Kasumi-1 (cell line): ENCODE measurements around the gene BARHL2.

Experiments used
- DNase-seq, 2 experiments: peaks; one replicate each; lab custom pipeline; 2025; lab: John Stamatoyannopoulos, UW

Gene BARHL2

GRCh38 chr1:90710579-90711536 lies 6.2 kb downstream of the BARHL2 start:
- DNase-seq, result no peak

- no peak for DNase-seq
These were observed 7.6 kb downstream of the BARHL2 start for GRCh38 chr1:90709535-90709934.

DNA sequence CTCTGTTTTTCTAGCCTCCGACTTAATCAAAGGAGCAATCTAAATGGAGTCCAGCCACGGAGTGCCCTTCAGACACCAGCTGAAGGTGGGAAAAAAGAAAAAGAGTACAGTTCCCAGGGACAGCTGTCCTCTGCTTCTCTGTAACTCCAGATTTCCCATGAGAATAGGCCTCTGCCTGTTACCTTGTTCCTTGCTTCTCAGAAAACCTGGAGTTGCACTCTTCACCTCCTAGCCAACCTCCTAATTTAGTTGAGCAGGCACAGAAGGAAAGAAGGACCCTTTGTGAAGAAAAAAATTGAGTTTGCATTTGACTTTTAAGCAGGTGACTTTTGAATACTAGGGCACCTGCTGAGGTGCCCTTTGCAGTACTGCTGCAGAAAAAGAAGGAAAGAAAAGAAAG lies 8.3 kb downstream of the BARHL2 start:
- no peak for DNase-seq

DNA sequence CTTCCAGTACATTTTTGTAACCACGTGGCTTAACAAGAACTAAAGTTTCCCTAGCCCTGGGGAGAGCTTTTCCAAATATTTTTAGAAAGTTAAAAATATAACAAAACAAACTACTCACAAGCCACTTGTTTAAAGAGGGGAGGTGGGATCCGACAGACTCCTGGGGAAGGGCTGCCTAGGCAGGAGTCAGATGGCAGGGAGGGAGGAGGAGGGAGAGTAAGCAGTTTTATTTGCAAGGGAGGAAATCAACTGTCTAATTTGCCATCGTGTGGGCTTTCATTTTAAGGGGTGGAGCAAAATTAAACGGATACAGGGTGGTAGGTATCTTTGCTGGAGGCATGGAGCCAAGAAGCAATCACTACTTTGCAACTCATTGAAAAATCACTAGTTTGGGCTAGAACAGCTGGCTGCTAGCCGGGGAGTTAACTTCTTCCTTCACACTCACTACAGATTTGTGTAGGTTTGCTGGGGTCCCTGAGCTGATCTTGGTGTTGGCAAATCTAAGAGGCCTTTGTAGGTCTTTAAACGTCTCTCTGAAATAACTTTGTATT lies 8.8 kb downstream of the BARHL2 start:
- no peak for DNase-seq

DNA sequence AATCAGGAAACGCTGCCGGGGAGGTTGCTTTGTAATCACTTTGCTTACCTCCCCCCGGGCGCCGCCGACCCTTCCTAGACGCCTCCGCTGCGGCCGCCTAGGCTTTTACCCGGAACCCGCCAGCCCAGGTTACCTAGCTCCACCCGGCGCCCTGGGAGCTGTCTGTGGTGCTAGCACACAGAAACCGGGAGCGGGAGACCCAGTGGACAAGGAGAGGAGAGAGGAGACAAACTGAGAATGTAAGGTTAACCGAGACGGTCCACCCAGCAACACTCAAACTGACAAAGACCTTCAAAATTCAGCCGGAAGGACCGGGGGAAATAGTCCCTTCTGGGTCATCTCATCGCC lies 9.8 kb downstream of the BARHL2 start:
- peak; percentile 58 to 64 for DNase-seq

- DNase-seq, result peak; percentile 55 to 56
These were observed 10.4 kb downstream of the BARHL2 start for GRCh38 chr1:90706437-90707362.

GRCh38 chr1:90705956-90706355 lies 11.1 kb downstream of the BARHL2 start:
- DNase-seq, result no peak

DNA sequence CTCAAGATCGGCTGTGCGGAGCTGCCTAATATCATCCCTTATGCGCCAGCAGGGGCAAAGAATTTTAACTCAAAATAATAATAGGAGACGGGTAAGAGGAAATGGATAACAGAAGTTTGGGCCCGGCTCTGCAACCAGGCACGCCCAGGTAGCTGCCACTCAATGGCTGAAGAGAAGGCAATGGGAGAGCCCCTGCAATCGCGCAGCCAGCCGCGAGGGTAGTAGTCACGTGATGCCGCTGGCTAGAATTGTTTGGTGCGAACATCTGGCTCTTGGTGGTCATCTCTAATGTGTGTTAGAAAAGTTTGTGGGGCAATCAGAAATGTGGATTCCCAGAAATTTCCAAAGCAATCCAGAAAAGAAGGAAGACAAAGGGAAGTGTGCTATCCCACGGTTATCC lies 12.3 kb downstream of the BARHL2 start:
- no peak for DNase-seq

DNA sequence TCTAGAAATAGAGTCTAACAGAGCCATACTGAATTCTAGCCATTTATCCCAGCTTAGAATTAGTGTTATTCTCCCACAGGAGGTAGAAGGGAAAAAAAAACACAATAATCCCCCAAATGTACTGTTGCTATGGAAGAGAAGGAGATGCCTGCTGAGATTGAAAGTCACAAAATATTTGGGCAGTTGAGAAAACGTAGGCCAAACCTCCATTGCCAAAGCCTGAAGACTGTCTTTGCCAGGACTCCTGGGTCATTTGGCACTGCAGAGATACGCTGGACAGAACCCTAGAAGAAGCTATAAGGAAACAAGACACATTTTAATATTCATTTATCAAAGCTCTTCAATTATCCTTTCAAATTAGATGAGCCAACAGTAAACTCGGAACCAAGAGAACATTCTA lies 22.3 kb downstream of the BARHL2 start:
- no peak for DNase-seq

DNA sequence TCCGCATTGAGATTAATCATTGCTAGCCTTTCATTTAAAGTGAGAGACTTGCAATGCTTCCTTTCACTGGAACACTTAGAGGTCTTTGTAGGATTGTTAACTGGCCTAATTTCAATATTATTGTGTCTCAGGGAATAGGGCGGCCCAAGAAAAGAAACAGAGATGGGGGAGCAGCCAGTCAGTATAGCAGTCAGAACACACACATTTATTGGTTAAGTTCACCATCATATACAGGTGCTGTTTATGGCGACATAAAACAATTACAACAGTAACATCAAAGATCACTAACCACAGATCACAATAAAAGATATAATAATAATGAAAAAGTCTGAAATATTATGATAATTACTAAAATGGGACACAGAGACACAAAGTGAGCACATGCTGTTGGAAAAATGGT lies 29.4 kb downstream of the BARHL2 start:
- DNase-seq, result no peak

DNA sequence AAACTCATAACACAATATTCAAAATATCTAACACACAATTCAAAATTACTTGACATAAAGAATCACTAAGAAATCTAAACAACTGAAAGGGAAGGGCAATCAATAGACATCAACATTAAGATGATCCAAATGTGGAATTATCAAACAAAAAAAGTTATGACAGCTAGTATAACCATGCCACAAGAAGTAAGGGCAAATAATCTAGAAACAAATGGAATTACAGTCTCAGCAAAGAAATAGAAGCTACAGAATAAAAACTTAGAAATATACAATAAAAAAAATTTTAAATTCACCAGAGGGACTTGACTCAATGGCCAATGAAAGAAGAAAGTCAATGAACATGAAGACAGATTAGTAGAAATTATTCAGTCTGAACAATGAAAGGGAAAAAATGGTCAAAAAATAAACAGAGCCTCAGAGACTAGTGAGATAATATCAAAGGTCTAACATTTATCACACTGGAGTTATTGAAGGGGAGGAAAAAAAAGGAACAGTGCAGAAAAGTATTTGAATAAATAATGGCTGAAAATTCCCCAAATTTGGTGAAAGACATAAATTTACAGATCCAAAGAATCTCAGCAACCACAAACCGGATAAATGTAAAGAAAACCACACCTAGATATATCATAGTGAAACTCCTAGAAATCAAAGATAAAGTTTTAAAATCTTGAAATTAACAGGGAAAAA lies 41.8 kb downstream of the BARHL2 start:
- no peak for DNase-seq

DNA sequence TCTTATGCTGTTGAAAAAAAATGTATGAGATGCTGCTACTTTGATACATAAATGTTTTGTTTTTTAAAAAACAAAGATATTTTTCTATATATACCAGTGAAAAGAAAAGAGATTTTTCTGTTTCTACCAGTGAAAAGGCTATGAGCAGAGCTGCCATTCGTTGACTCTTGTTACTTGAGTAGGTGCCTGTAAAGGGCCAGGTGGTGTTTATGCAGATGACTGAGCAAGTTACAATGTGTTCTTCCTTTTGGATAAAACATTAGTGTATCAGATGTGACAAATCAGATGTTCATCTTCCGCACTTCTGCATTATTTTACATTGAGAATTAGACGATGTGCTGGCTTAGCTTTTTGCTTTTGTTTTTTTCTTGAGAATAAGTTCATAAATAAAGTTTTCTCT lies 45.4 kb downstream of the BARHL2 start:
- DNase-seq, result no peak

DNA sequence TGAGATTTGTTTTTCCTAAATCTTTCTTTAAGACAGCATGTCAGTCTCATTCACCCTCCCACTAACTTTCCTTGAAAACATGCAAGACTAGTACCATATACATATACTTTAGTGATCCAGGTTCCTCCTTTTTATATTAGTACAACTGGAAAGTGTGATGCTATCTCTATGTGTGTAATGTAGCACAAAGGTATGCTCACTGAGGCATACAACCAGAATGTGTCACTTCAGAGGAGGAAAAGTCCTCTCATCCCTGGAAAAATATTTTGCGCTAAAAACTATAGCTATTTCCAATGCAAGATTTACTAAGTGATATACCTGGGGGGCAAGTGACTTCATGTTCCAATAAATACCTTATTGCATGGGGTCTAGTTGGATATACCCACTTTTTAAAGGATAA lies 45.9 kb downstream of the BARHL2 start:
- DNase-seq, result no peak
